ENCODE data around the gene NEDD9. TPM values are rescaled to one million over a fixed set of nuclear protein-coding genes. Genes with fewer than 3 reads are reported as not detected.

Gene NEDD9
- total RNA-seq, 1 experiment from 2014 or later: 0.17 TPM

GRCh38 chr6:11160199-11160598, 72.3 kb downstream of the NEDD9 start:
- no peak for TF ChIP-seq SIN3A (IDR thresholded peaks at IDR 0.05; ENCODE audit: low read depth)
- TF ChIP-seq JUND (IDR thresholded peaks at IDR 0.05): no peak
- no peak for TF ChIP-seq ZBTB33 (IDR thresholded peaks at IDR 0.05; ENCODE audit: extremely low read depth, insufficient replicate concordance, low read length)
- no peak for TF ChIP-seq FOSL1 (IDR thresholded peaks at IDR 0.05; ENCODE audit: low read depth)
- H3K27ac ChIP-seq (ENCODE audit: low read depth, low read length): no peak overlapping the region
- no peaks in the 10 kb centered on the region for H3K9me3 ChIP-seq (ENCODE audit: control insufficient read depth in 1 of 2, insufficient read depth in 1 of 2, low read depth in 1 of 2, low read length in 2 of 2)
- ATAC-seq (no peak), DNase-seq (ENCODE audit: low read depth, low spot score) (no peak)
- no peaks in the 10 kb centered on the region for H3K27me3 ChIP-seq (ENCODE audit: insufficient read depth, low read length)
- RAD21 ChIA-PET (ENCODE audit: low non-redundant PET in 1 of 2, low total read pairs in 2 of 2, uncharacterized antibody in 2 of 2, unreplicated experiment in 2 of 2): no interaction called here
- H3K36me3 ChIP-seq (ENCODE audit: control insufficient read depth in 1 of 2, insufficient read depth in 2 of 2, low read length in 2 of 2): no peaks in the 10 kb centered on the region
- CTCF ChIA-PET: no interaction called here
- no peak overlapping the region for H3K4me3 ChIP-seq (replicated peaks in 1 of 2; ENCODE audit: low read depth in 1 of 2, low read length in 2 of 2)
- intact Hi-C loops (cut with micrococcal nuclease): no loop called here
- POLR2A ChIA-PET: no interaction called here
- no peaks in the 10 kb centered on the region for H3K79me2 ChIP-seq (ENCODE audit: insufficient read depth, low read length)
- H2AFZ ChIP-seq (ENCODE audit: low read depth, low read length, poor library complexity, severe bottlenecking): no peak overlapping the region
- no peak overlapping the region for H3K4me2 ChIP-seq (ENCODE audit: low read length)
- H3K9ac ChIP-seq (ENCODE audit: low read length): no peak overlapping the region
- no peaks in the 10 kb centered on the region for H4K20me1 ChIP-seq (ENCODE audit: insufficient read depth)
- H3K4me1 ChIP-seq (ENCODE audit: control insufficient read depth in 1 of 2, insufficient read depth in 2 of 2, low read length in 2 of 2): no peaks in the 10 kb centered on the region
- BruUV-seq (replicated peaks): no TSS peak
- no peaks in the 10 kb centered on the region for H3K9me2 ChIP-seq (ENCODE audit: insufficient read depth)

- intact Hi-C loops (cut with micrococcal nuclease): no loop called here
- no peak for ATAC-seq
- H3K4me1 ChIP-seq (ENCODE audit: control insufficient read depth in 1 of 2, insufficient read depth in 2 of 2, low read length in 2 of 2): no peaks in the 10 kb centered on the region
- no peak overlapping the region for H3K4me2 ChIP-seq (ENCODE audit: low read length)
- ChIA-PET CTCF (no interaction called here), RAD21 (ENCODE audit: low non-redundant PET in 1 of 2, low total read pairs in 2 of 2, uncharacterized antibody in 2 of 2, unreplicated experiment in 2 of 2) (no interaction called here), POLR2A (no interaction called here)
- no TSS peak for BruUV-seq (replicated peaks)
- no peaks in the 10 kb centered on the region for H3K79me2 ChIP-seq (ENCODE audit: insufficient read depth, low read length)
- no peak overlapping the region for H3K27ac ChIP-seq (ENCODE audit: low read depth, low read length)
- H4K20me1 ChIP-seq (ENCODE audit: insufficient read depth): no peaks in the 10 kb centered on the region
- H3K27me3 ChIP-seq (ENCODE audit: insufficient read depth, low read length): no peaks in the 10 kb centered on the region
- no peak overlapping the region for H3K4me3 ChIP-seq (replicated peaks in 1 of 2; ENCODE audit: low read depth in 1 of 2, low read length in 2 of 2)
- H3K36me3 ChIP-seq (ENCODE audit: control insufficient read depth in 1 of 2, insufficient read depth in 2 of 2, low read length in 2 of 2): no peaks in the 10 kb centered on the region
- H3K9me3 ChIP-seq (ENCODE audit: control insufficient read depth in 1 of 2, insufficient read depth in 1 of 2, low read depth in 1 of 2, low read length in 2 of 2): no peaks in the 10 kb centered on the region
- TF ChIP-seq EZH2phosphoT487 (IDR thresholded peaks at IDR 0.05; ENCODE audit: borderline replicate concordance) (no peak), SIN3A (IDR thresholded peaks at IDR 0.05; ENCODE audit: low read depth) (no peak), ZNF274 (IDR thresholded peaks at IDR 0.05; ENCODE audit: low read depth, low read length) (no peak), ZBTB33 (IDR thresholded peaks at IDR 0.05; ENCODE audit: extremely low read depth, insufficient replicate concordance, low read length) (no peak), POLR2A (IDR thresholded peaks at IDR 0.05; ENCODE audit: borderline replicate concordance, extremely low read depth, insufficient read depth, insufficient read length) (no peak), POLR2AphosphoS5 (IDR thresholded peaks at IDR 0.05; ENCODE audit: low read depth, low read length) (no peak), YY1 (IDR thresholded peaks at IDR 0.05; ENCODE audit: extremely low read depth, insufficient replicate concordance, low read depth, low read length) (no peak), SP1 (IDR thresholded peaks at IDR 0.05; ENCODE audit: low read depth) (no peak), JUND (IDR thresholded peaks at IDR 0.05) (no peak), MAX (IDR thresholded peaks at IDR 0.05) (no peak), RAD21 (IDR thresholded peaks at IDR 0.05; ENCODE audit: low read depth) (no peak), CBX3 (IDR thresholded peaks at IDR 0.05; ENCODE audit: low read depth) (no peak), EZH2 (IDR thresholded peaks at IDR 0.05) (no peak)
- TF ChIP-seq, protein P1, sequence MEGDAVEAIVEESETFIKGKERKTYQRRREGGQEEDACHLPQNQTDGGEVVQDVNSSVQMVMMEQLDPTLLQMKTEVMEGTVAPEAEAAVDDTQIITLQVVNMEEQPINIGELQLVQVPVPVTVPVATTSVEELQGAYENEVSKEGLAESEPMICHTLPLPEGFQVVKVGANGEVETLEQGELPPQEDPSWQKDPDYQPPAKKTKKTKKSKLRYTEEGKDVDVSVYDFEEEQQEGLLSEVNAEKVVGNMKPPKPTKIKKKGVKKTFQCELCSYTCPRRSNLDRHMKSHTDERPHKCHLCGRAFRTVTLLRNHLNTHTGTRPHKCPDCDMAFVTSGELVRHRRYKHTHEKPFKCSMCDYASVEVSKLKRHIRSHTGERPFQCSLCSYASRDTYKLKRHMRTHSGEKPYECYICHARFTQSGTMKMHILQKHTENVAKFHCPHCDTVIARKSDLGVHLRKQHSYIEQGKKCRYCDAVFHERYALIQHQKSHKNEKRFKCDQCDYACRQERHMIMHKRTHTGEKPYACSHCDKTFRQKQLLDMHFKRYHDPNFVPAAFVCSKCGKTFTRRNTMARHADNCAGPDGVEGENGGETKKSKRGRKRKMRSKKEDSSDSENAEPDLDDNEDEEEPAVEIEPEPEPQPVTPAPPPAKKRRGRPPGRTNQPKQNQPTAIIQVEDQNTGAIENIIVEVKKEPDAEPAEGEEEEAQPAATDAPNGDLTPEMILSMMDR (IDR thresholded peaks at IDR 0.05 in 2 of 3, conservative IDR thresholded peaks at IDR 0.05 in 1 of 3; ENCODE audit: borderline replicate concordance in 1 of 3, insufficient read depth in 1 of 3, low read depth in 2 of 3, low read length in 2 of 3): no peak
- H3K9me2 ChIP-seq (ENCODE audit: insufficient read depth): no peaks in the 10 kb centered on the region
- DNase-seq (ENCODE audit: low read depth, low spot score): no peak
- H2AFZ ChIP-seq (ENCODE audit: low read depth, low read length, poor library complexity, severe bottlenecking): no peak overlapping the region
- no peak overlapping the region for H3K9ac ChIP-seq (ENCODE audit: low read length)
Observed at GRCh38 chr6:11155589-11155988, 76.9 kb downstream of the NEDD9 start.

Measured in HCT116 (cell line).